ENCODE measurements around the gene DPP4.
"Not testable (repeated sequence)": the region's sequence is repeated elsewhere in the genome, so short reads cannot be mapped to it uniquely, and the experiment has no call there.

The DPP4 gene

GRCh38 chr2:161983866-161984265 lies 90.1 kb downstream of the DPP4 start:
- DNase-seq = no peak

- no peak for DNase-seq
These were observed 90.7 kb downstream of the DPP4 start for GRCh38 chr2:161983331-161983651.

- DNase-seq = no peak
These were observed 91.3 kb downstream of the DPP4 start for GRCh38 chr2:161982548-161983330.

- DNase-seq = no peak
These were observed 92.2 kb downstream of the DPP4 start for GRCh38 chr2:161981679-161982250.

GRCh38 chr2:161980976-161981375 lies 93.0 kb downstream of the DPP4 start:
- DNase-seq = no peak

- DNase-seq = no peak
These were observed 94.5 kb downstream of the DPP4 start for GRCh38 chr2:161979490-161979889.

GRCh38 chr2:161977926-161978325 lies 96.1 kb downstream of the DPP4 start:
- not testable (repeated sequence) for DNase-seq

- DNase-seq = no peak
These were observed 97.1 kb downstream of the DPP4 start for GRCh38 chr2:161976917-161977316.

- DNase-seq = no peak
These were observed 97.7 kb downstream of the DPP4 start for GRCh38 chr2:161976295-161976694.

GRCh38 chr2:161975813-161976160 lies 98.2 kb downstream of the DPP4 start:
- no peak for DNase-seq

- no peak for DNase-seq
These were observed 98.8 kb downstream of the DPP4 start for GRCh38 chr2:161975062-161975812.

- DNase-seq = no peak
These were observed 99.6 kb downstream of the DPP4 start for GRCh38 chr2:161974461-161974860.

- no peak for DNase-seq
These were observed 101.1 kb downstream of the DPP4 start for GRCh38 chr2:161972866-161973265.

- DNase-seq = no peak
These were observed 101.8 kb downstream of the DPP4 start for GRCh38 chr2:161972232-161972631.

GRCh38 chr2:161971551-161971950 lies 102.5 kb downstream of the DPP4 start:
- no peak for DNase-seq

- DNase-seq = no peak
These were observed 104.9 kb downstream of the DPP4 start for GRCh38 chr2:161969159-161969558.

GRCh38 chr2:161965994-161966393 lies 108.0 kb downstream of the DPP4 start:
- no peak for DNase-seq

- DNase-seq = no peak
These were observed 109.9 kb downstream of the DPP4 start for GRCh38 chr2:161964160-161964559.

- no peak for DNase-seq
These were observed 111.9 kb downstream of the DPP4 start for GRCh38 chr2:161962160-161962559.

GRCh38 chr2:161961061-161961460 lies 113.0 kb downstream of the DPP4 start:
- DNase-seq = no peak

- peak in 2 of 3 experiments; percentile 0 to 2 for DNase-seq
These were observed 117.3 kb downstream of the DPP4 start for GRCh38 chr2:161956738-161957137.

- no peak for DNase-seq
These were observed 118.8 kb downstream of the DPP4 start for GRCh38 chr2:161955211-161955610.

- no peak for DNase-seq
These were observed 119.9 kb downstream of the DPP4 start for GRCh38 chr2:161954103-161954502.

GRCh38 chr2:161953367-161953766 lies 120.6 kb downstream of the DPP4 start:
- DNase-seq = not testable (repeated sequence)
